Epithelial cell of proximal tubule (primary cell): ENCODE results near the gene RABL3. TPM values are rescaled to one million over a fixed set of nuclear protein-coding genes. Genes with fewer than 3 reads are reported as not detected.

Source experiments
- DNase-seq: peaks from one replicate; pipeline ENCODE4 v3.0.0-alpha.2; 2011; ENCODE audit warnings: low read depth
- H3K4me3 ChIP-seq: 2 replicates; pipeline ENCODE4 v1.5.1; 2011; ENCODE audit warnings: low read depth, mild to moderate bottlenecking, low read length
- CTCF ChIP-seq: conservative IDR thresholded peaks from 2 replicates; pipeline ENCODE4 v1.5.1; 2012; ENCODE audit warnings: low read depth, mild to moderate bottlenecking, low read length
- total RNA-seq: library from RNA; depleted of rRNA; stranded (reverse); fragments of >200 nt; gene quantifications from 2 replicates; pipeline ENCODE4 v1.2.3, GENCODE V29; 2015

Gene RABL3
- total RNA-seq, 1 donor from 2014 or later: 8.8 TPM

GRCh38 chr3:120773932-120774331, 31.6 kb upstream of the RABL3 start:
- H3K4me3 ChIP-seq: no peak overlapping the region
- no peak for DNase-seq
- TF ChIP-seq CTCF: no peak

- DNase-seq: no peak
- H3K4me3 ChIP-seq: no peak overlapping the region
- TF ChIP-seq CTCF: no peak
Observed at GRCh38 chr3:120772081-120772480, 29.8 kb upstream of the RABL3 start.

- no peak for DNase-seq
- H3K4me3 ChIP-seq: no peak overlapping the region
- TF ChIP-seq CTCF: no peak
Observed at GRCh38 chr3:120770891-120771290, 28.6 kb upstream of the RABL3 start.

- DNase-seq: no peak
- H3K4me3 ChIP-seq: no peak overlapping the region
- TF ChIP-seq CTCF: no peak
Observed at GRCh38 chr3:120769436-120769835, 27.1 kb upstream of the RABL3 start.

- no peak for TF ChIP-seq CTCF
- H3K4me3 ChIP-seq: no peak overlapping the region
- no peak for DNase-seq
Observed at GRCh38 chr3:120767106-120767505, 24.8 kb upstream of the RABL3 start.

- H3K4me3 ChIP-seq: no peak overlapping the region
- TF ChIP-seq CTCF: no peak
- no peak for DNase-seq
Observed at GRCh38 chr3:120766576-120766975, 24.3 kb upstream of the RABL3 start.

GRCh38 chr3:120765830-120766493, 23.6 kb upstream of the RABL3 start:
- no peak overlapping the region for H3K4me3 ChIP-seq
- no peak for DNase-seq
- no peak for TF ChIP-seq CTCF
